Activated T-helper 1 cell treated with anti-CD3 and anti-CD28 coated beads, Interleukin-2, amount 50 U/mL, for 16 hours (primary cell): ENCODE data around the gene XPNPEP1.
A peak's percentile ranks its signal among the peaks of the same experiment; 100 is the strongest.

ENCODE experiments used
- DNase-seq, 2 donors: peaks; one replicate each; pipeline ENCODE4 v3.0.0-alpha.2; 2020; ENCODE audit warnings: low read depth in 1 of 2, low spot score in 1 of 2

The XPNPEP1 gene

GRCh38 chr10:109866995-109867635 lies 56.2 kb downstream of the XPNPEP1 start:
- no peak for DNase-seq

- DNase-seq = no peak
Measured at GRCh38 chr10:109866168-109866994, 56.9 kb downstream of the XPNPEP1 start.

- no peak for DNase-seq
Measured at GRCh38 chr10:109863775-109864174, 59.5 kb downstream of the XPNPEP1 start.

GRCh38 chr10:109862738-109863137 lies 60.6 kb downstream of the XPNPEP1 start:
- no peak for DNase-seq

GRCh38 chr10:109862041-109862440 lies 61.3 kb downstream of the XPNPEP1 start:
- no peak for DNase-seq

GRCh38 chr10:109861081-109861480 lies 62.2 kb downstream of the XPNPEP1 start:
- no peak for DNase-seq

- no peak for DNase-seq
Measured at GRCh38 chr10:109859221-109859620, 64.1 kb downstream of the XPNPEP1 start.

- no peak for DNase-seq
Measured at GRCh38 chr10:109855746-109856145, 67.6 kb downstream of the XPNPEP1 start.

- no peak for DNase-seq
Measured at GRCh38 chr10:109853921-109854320, 69.4 kb downstream of the XPNPEP1 start.

GRCh38 chr10:109852475-109853037 lies 70.8 kb downstream of the XPNPEP1 start:
- peak; percentile 37 to 38 for DNase-seq

GRCh38 chr10:109851616-109852474 lies 71.5 kb downstream of the XPNPEP1 start:
- DNase-seq = no peak

- no peak for DNase-seq
Measured at GRCh38 chr10:109846832-109847231, 76.5 kb downstream of the XPNPEP1 start.

GRCh38 chr10:109845308-109845707 lies 78.0 kb downstream of the XPNPEP1 start:
- DNase-seq = no peak

GRCh38 chr10:109838592-109839244 lies 84.6 kb downstream of the XPNPEP1 start:
- no peak for DNase-seq

GRCh38 chr10:109837384-109837783 lies 85.9 kb downstream of the XPNPEP1 start:
- DNase-seq = no peak

GRCh38 chr10:109835257-109835656 lies 88.1 kb downstream of the XPNPEP1 start:
- no peak for DNase-seq

GRCh38 chr10:109831846-109832245 lies 91.5 kb downstream of the XPNPEP1 start:
- no peak for DNase-seq

- DNase-seq = no peak
Measured at GRCh38 chr10:109824206-109824605, 99.1 kb downstream of the XPNPEP1 start.

GRCh38 chr10:109823196-109823595 lies 100.1 kb downstream of the XPNPEP1 start:
- no peak for DNase-seq

GRCh38 chr10:109821672-109822071 lies 101.6 kb downstream of the XPNPEP1 start:
- no peak for DNase-seq
